Measurements from ENCODE around the gene PI4KA.

The PI4KA gene

GRCh38 chr22:20889025-20889704 lies 30.6 kb upstream of the PI4KA start:
- no peak overlapping the region for H3K4me3 ChIP-seq
- H3K36me3 ChIP-seq (replicated peaks), result peaks cover 29% of the 10 kb centered on the region
- DNase-seq (ENCODE audit: low spot score in 2 of 2), result no peak
- no peaks in the 10 kb centered on the region for H3K27me3 ChIP-seq (ENCODE audit: low read depth)
- no peaks in the 10 kb centered on the region for H3K9me3 ChIP-seq
- in situ Hi-C loops (cut with MboI; ENCODE audit: low sequenced_read_pairs), result no loop called here
- H3K4me1 ChIP-seq, result no peaks in the 10 kb centered on the region

- DNase-seq (ENCODE audit: low spot score in 2 of 2), result no peak
- Histone ChIP-seq H3K4me3 (no peak overlapping the region), H3K27me3 (ENCODE audit: low read depth) (no peaks in the 10 kb centered on the region), H3K36me3 (replicated peaks) (peaks cover 29% of the 10 kb centered on the region), H3K9me3 (no peaks in the 10 kb centered on the region), H3K4me1 (no peaks in the 10 kb centered on the region)
- in situ Hi-C loops (cut with MboI; ENCODE audit: low sequenced_read_pairs), result no loop called here
These were observed 28.8 kb upstream of the PI4KA start for GRCh38 chr22:20887375-20887774.

- in situ Hi-C loops (cut with MboI; ENCODE audit: low sequenced_read_pairs), result no loop called here
- Histone ChIP-seq H3K36me3 (replicated peaks) (peaks cover 32% of the 10 kb centered on the region), H3K27me3 (ENCODE audit: low read depth) (no peaks in the 10 kb centered on the region), H3K4me1 (no peaks in the 10 kb centered on the region), H3K4me3 (no peak overlapping the region), H3K9me3 (no peaks in the 10 kb centered on the region)
- DNase-seq (ENCODE audit: low spot score in 2 of 2), result peak; percentile 47 to 84
These were observed 27.1 kb upstream of the PI4KA start for GRCh38 chr22:20885557-20886323.

GRCh38 chr22:20885017-20885556 lies 26.5 kb upstream of the PI4KA start:
- no peak for DNase-seq (ENCODE audit: low spot score in 2 of 2)
- H3K27me3 ChIP-seq (ENCODE audit: low read depth), result no peaks in the 10 kb centered on the region
- no peaks in the 10 kb centered on the region for H3K4me1 ChIP-seq
- in situ Hi-C loops (cut with MboI; ENCODE audit: low sequenced_read_pairs), result no loop called here
- H3K4me3 ChIP-seq, result no peak overlapping the region
- H3K36me3 ChIP-seq (replicated peaks), result peaks cover 32% of the 10 kb centered on the region
- H3K9me3 ChIP-seq, result no peaks in the 10 kb centered on the region

- no peak for DNase-seq (ENCODE audit: low spot score in 2 of 2)
- Histone ChIP-seq H3K9me3 (no peaks in the 10 kb centered on the region), H3K4me3 (no peak overlapping the region), H3K27me3 (ENCODE audit: low read depth) (no peaks in the 10 kb centered on the region), H3K36me3 (replicated peaks) (peaks cover 31% of the 10 kb centered on the region), H3K4me1 (no peaks in the 10 kb centered on the region)
- in situ Hi-C loops (cut with MboI; ENCODE audit: low sequenced_read_pairs), result no loop called here
These were observed 25.8 kb upstream of the PI4KA start for GRCh38 chr22:20884454-20884853.

- peaks cover 17% of the 10 kb centered on the region for H3K36me3 ChIP-seq (replicated peaks)
- in situ Hi-C loops (cut with MboI; ENCODE audit: low sequenced_read_pairs), result no loop called here
These were observed 24.2 kb upstream of the PI4KA start for GRCh38 chr22:20882855-20883254.

GRCh38 chr22:20881869-20882815 lies 23.5 kb upstream of the PI4KA start:
- no peak overlapping the region for H3K4me3 ChIP-seq
- DNase-seq (ENCODE audit: low spot score in 2 of 2), result no peak
- in situ Hi-C loops (cut with MboI; ENCODE audit: low sequenced_read_pairs), result no loop called here
- no peaks in the 10 kb centered on the region for H3K9me3 ChIP-seq
- H3K27me3 ChIP-seq (ENCODE audit: low read depth), result no peaks in the 10 kb centered on the region
- no peaks in the 10 kb centered on the region for H3K4me1 ChIP-seq
- peaks cover 11% of the 10 kb centered on the region; the same call in 1 of the 2 replicates for H3K36me3 ChIP-seq (replicated peaks)

More at GRCh38 chr22:20882855-20883254, 24.2 kb upstream of the PI4KA start:
- no peaks in the 10 kb centered on the region for H3K9me3 ChIP-seq
- DNase-seq (ENCODE audit: low spot score in 2 of 2), result no peak
- no peaks in the 10 kb centered on the region for H3K4me1 ChIP-seq
- no peaks in the 10 kb centered on the region for H3K27me3 ChIP-seq (ENCODE audit: low read depth)
- no peak overlapping the region for H3K4me3 ChIP-seq

- Histone ChIP-seq H3K27me3 (ENCODE audit: low read depth) (no peaks in the 10 kb centered on the region), H3K4me3 (no peak overlapping the region), H3K9me3 (no peaks in the 10 kb centered on the region), H3K36me3 (replicated peaks) (peaks cover 7% of the 10 kb centered on the region; the same call in 1 of the 2 replicates), H3K4me1 (no peaks in the 10 kb centered on the region)
- no peak for DNase-seq (ENCODE audit: low spot score in 2 of 2)
- in situ Hi-C loops (cut with MboI; ENCODE audit: low sequenced_read_pairs), result no loop called here
These were observed 22.6 kb upstream of the PI4KA start for GRCh38 chr22:20881231-20881630.

GRCh38 chr22:20877715-20878114 lies 19.1 kb upstream of the PI4KA start:
- Histone ChIP-seq H3K4me3 (no peak overlapping the region), H3K27me3 (ENCODE audit: low read depth) (no peaks in the 10 kb centered on the region), H3K4me1 (no peaks in the 10 kb centered on the region), H3K9me3 (no peaks in the 10 kb centered on the region), H3K36me3 (replicated peaks) (peaks cover 6% of the 10 kb centered on the region; the same call in 1 of the 2 replicates)
- in situ Hi-C loops (cut with MboI; ENCODE audit: low sequenced_read_pairs), result no loop called here
- DNase-seq (ENCODE audit: low spot score in 2 of 2), result no peak

GRCh38 chr22:20875296-20875695 lies 16.7 kb upstream of the PI4KA start:
- in situ Hi-C loops (cut with MboI; ENCODE audit: low sequenced_read_pairs), result no loop called here
- no peak overlapping the region for H3K4me3 ChIP-seq

GRCh38 chr22:20873214-20873613 lies 14.6 kb upstream of the PI4KA start:
- no peak for DNase-seq (ENCODE audit: low spot score in 2 of 2)
- H3K4me1 ChIP-seq, result no peaks in the 10 kb centered on the region
- H3K27me3 ChIP-seq (ENCODE audit: low read depth), result no peaks in the 10 kb centered on the region
- in situ Hi-C loops (cut with MboI; ENCODE audit: low sequenced_read_pairs), result no loop called here
- no peaks in the 10 kb centered on the region for H3K9me3 ChIP-seq
- H3K4me3 ChIP-seq, result no peak overlapping the region
- peaks cover 6% of the 10 kb centered on the region for H3K36me3 ChIP-seq (replicated peaks)

More at GRCh38 chr22:20875296-20875695, 16.7 kb upstream of the PI4KA start:
- no peaks in the 10 kb centered on the region for H3K9me3 ChIP-seq
- no peaks in the 10 kb centered on the region for H3K27me3 ChIP-seq (ENCODE audit: low read depth)
- no peaks in the 10 kb centered on the region for H3K4me1 ChIP-seq
- DNase-seq (ENCODE audit: low spot score in 2 of 2), result no peak
- H3K36me3 ChIP-seq (replicated peaks), result peaks cover 5% of the 10 kb centered on the region

GRCh38 chr22:20869234-20869633 lies 10.6 kb upstream of the PI4KA start:
- H3K36me3 ChIP-seq (replicated peaks), result peaks cover 6% of the 10 kb centered on the region
- DNase-seq (ENCODE audit: low spot score in 2 of 2), result no peak
- no peaks in the 10 kb centered on the region for H3K9me3 ChIP-seq
- in situ Hi-C loops (cut with MboI; ENCODE audit: low sequenced_read_pairs), result no loop called here
- no peak overlapping the region for H3K4me3 ChIP-seq
- H3K4me1 ChIP-seq, result no peaks in the 10 kb centered on the region
- H3K27me3 ChIP-seq (ENCODE audit: low read depth), result no peaks in the 10 kb centered on the region

Measured in HAP-1 (cell line).